COLO829 (cell line): ENCODE results near the gene COL4A2.
A peak's percentile ranks its signal among the peaks of the same experiment; 100 is the strongest.

Experiments used
- DNase-seq: peaks from one replicate; pipeline ENCODE4 v3.0.0; 2012; ENCODE audit warnings: low spot score

COL4A2 gene

GRCh38 chr13:110272651-110273050 is 34.4 kb upstream of the COL4A2 start:
- DNase-seq: no peak

GRCh38 chr13:110273254-110273653 is 33.8 kb upstream of the COL4A2 start:
- DNase-seq: no peak

GRCh38 chr13:110274687-110275086 is 32.4 kb upstream of the COL4A2 start:
- no peak for DNase-seq

- no peak for DNase-seq
These were observed 31.0 kb upstream of the COL4A2 start for GRCh38 chr13:110275931-110276552.

GRCh38 chr13:110276553-110276950 is 30.5 kb upstream of the COL4A2 start:
- no peak for DNase-seq

- no peak for DNase-seq
These were observed 29.6 kb upstream of the COL4A2 start for GRCh38 chr13:110277357-110277975.

- DNase-seq: no peak
These were observed 28.2 kb upstream of the COL4A2 start for GRCh38 chr13:110278859-110279258.

GRCh38 chr13:110279684-110280083 is 27.4 kb upstream of the COL4A2 start:
- no peak for DNase-seq

GRCh38 chr13:110280231-110280813 is 26.8 kb upstream of the COL4A2 start:
- peak; percentile 17 for DNase-seq

- DNase-seq: no peak
These were observed 25.9 kb upstream of the COL4A2 start for GRCh38 chr13:110280985-110281688.

- no peak for DNase-seq
These were observed 25.3 kb upstream of the COL4A2 start for GRCh38 chr13:110281736-110282135.

- no peak for DNase-seq
These were observed 24.7 kb upstream of the COL4A2 start for GRCh38 chr13:110282316-110282841.

GRCh38 chr13:110283736-110284517 is 23.2 kb upstream of the COL4A2 start:
- no peak for DNase-seq

- no peak for DNase-seq
These were observed 22.2 kb upstream of the COL4A2 start for GRCh38 chr13:110284779-110285484.

GRCh38 chr13:110285991-110286832 is 20.9 kb upstream of the COL4A2 start:
- no peak for DNase-seq

- no peak for DNase-seq
These were observed 20.0 kb upstream of the COL4A2 start for GRCh38 chr13:110286833-110287819.

GRCh38 chr13:110289174-110289573 is 17.9 kb upstream of the COL4A2 start:
- DNase-seq: no peak

- DNase-seq: no peak
These were observed 17.4 kb upstream of the COL4A2 start for GRCh38 chr13:110289661-110290060.

- no peak for DNase-seq
These were observed 16.9 kb upstream of the COL4A2 start for GRCh38 chr13:110290153-110290552.
